ENCODE results near the gene HKDC1. TPM values are rescaled to one million over a fixed set of nuclear protein-coding genes. Genes with fewer than 3 reads are reported as not detected.

HKDC1 gene
- total RNA-seq, 4 donors from 2014 or later = 0.13 to 0.15 TPM; not detected in 2

- no peak for TF ChIP-seq POLR2AphosphoS5 (IDR thresholded peaks at IDR 0.05)
- TF ChIP-seq CTCF (IDR thresholded peaks at IDR 0.05) = no peak
- no peak for TF ChIP-seq POLR2A (IDR thresholded peaks at IDR 0.05)
- no peak for TF ChIP-seq EP300 (IDR thresholded peaks at IDR 0.05)
- Histone ChIP-seq H3K4me1 (peaks cover 40% of the 10 kb centered on the region), H3K27ac (peak overlapping the region; percentile 96), H3K9me3 (no peaks in the 10 kb centered on the region), H3K36me3 (no peaks in the 10 kb centered on the region), H3K4me3 (no peak overlapping the region), H3K27me3 (no peaks in the 10 kb centered on the region)
- no peak for DNase-seq (ENCODE audit: low spot score in 2 of 2)
- WGBS = 26% methylated on average over 5 of the region's 6 CpGs
Observed at GRCh38 chr10:69316313-69317059, 96.4 kb downstream of the HKDC1 start.

Other genes with a start within 250 kb of the HKDC1 start
- gene KIFBP, start 231.5 kb upstream of the HKDC1 start, total RNA-seq = 10 to 100 TPM; 15.0 to 21.5 (median 20.8) TPM
- gene SRGN, start 132.2 kb upstream of the HKDC1 start, total RNA-seq = 10 to 100 TPM; 17.2 to 24.9 (median 21.2) TPM
- gene VPS26A, start 96.2 kb upstream of the HKDC1 start, total RNA-seq = 10 to 100 TPM; 29.9 to 33.4 (median 32.1) TPM
- 10 to 100 TPM; 27.9 to 53.1 (median 30.5) TPM for gene SUPV3L1, start 40.1 kb upstream of the HKDC1 start, total RNA-seq
- gene HK1, start 58.2 kb downstream of the HKDC1 start, total RNA-seq = 100 to 1,000 TPM; 119 to 142 (median 141) TPM
- gene TACR2, start 196.6 kb downstream of the HKDC1 start, total RNA-seq = 1 to 10 TPM in 1 of 4 donors, under 1 TPM in 3; 0.25 to 1.2 (median 0.63) TPM
- gene TSPAN15, start 231.1 kb downstream of the HKDC1 start, total RNA-seq = 10 to 100 TPM in 2 of 4 donors, 1 to 10 TPM in 2; 4.0 to 18.1 (median 11.7) TPM

Measured in suprapubic skin (tissue), 4 donors.